T47D (cell line): ENCODE data around the gene GPR155.
"Not testable (repeated sequence)": the region's sequence is repeated elsewhere in the genome, so short reads cannot be mapped to it uniquely, and the experiment has no call there.

ENCODE experiments used
- DNase-seq, 2 experiments: peaks; one replicate each; pipeline versions ENCODE4 v3.0.0 to v3.0.0-alpha.2; 2011 to 2012; ENCODE audit warnings: low read depth in 1 of 2, low spot score in 1 of 2
- JUND ChIP-seq: IDR thresholded peaks from 2 replicates; pipeline ENCODE4 v1.6.1; 2012; ENCODE audit warnings: low read depth
- in situ Hi-C: cut with HindIII; loops from 2 replicates; pipeline ENCODE4 v1.10.0; 2016; ENCODE audit warnings: low sequenced_read_pairs, low pct_unique_long_range_greater_than_20kb

The GPR155 gene

GRCh38 chr2:174511580-174512260, 24.9 kb upstream of the GPR155 start:
- DNase-seq = no peak
- no peak for TF ChIP-seq JUND
- in situ Hi-C loops = no loop called here

DNA sequence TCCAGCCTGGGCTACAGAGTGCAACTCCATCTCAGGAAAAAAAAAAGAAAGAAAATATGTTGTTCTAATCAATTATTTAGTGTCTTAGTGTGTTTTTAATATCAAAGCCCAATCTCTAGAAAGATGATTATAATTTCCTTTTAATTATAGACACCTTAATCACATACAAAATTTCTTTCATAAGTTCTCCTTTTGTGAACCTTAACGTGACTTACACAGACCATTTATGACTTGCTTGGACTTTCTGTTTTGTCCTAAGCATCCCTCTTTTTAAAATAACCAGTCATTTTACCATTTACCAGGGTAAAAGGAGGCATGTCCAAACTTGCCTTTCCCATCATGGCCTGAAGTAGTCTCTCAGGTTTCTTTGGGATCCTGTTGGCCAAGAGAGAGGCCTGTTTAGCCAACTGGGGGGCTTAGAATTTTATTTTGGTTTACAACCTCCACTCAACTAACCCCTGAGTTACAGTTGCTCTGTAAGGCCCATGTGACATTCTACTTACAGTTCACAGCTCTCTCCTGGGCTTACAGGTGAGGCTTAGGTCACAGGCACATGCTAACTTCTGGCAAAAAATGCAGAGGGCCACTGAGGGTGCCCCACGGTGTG, 23.9 kb upstream of the GPR155 start:
- DNase-seq = peak in 1 of 2 experiments; percentile 48
- no peak for TF ChIP-seq JUND
- in situ Hi-C loops = no loop called here

DNA sequence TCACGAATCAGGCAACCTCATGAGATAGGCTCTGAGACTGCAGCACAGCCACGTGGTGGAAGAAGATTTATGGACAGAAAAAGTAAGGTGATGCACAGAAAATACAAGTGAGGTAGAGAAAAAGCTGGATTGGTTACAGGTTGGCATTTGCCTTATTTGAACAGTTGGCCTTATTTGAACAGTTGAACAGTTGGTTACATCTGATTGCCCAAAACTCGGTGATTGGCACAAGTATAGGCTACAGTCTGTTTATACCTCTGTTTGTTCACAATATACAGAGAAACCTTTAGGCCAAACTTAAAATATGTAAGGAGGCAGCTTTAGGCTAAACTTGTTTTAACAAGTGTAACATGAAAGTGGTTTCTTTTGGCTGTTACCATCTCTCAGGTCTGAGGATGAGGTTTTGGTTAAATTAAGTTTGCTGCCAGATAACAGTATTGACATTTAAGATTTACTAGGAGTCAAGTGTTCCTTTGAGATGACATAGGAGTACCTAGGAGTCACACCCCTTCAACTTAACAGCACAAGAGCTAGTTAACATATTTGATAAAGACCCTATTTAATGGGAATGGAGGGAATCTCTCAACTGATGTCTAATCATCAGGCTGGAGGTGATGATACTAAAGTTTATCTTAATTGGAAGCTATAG, 16.5 kb upstream of the GPR155 start:
- peak in 1 of 2 experiments; percentile 52 for DNase-seq

GRCh38 chr2:174499371-174499770, 12.5 kb upstream of the GPR155 start:
- no peak for TF ChIP-seq JUND
- in situ Hi-C loops = no loop called here
- no peak for DNase-seq

More for the DNA sequence above, 16.5 kb upstream of the GPR155 start:
- TF ChIP-seq JUND = no peak
- in situ Hi-C loops = no loop called here

DNA sequence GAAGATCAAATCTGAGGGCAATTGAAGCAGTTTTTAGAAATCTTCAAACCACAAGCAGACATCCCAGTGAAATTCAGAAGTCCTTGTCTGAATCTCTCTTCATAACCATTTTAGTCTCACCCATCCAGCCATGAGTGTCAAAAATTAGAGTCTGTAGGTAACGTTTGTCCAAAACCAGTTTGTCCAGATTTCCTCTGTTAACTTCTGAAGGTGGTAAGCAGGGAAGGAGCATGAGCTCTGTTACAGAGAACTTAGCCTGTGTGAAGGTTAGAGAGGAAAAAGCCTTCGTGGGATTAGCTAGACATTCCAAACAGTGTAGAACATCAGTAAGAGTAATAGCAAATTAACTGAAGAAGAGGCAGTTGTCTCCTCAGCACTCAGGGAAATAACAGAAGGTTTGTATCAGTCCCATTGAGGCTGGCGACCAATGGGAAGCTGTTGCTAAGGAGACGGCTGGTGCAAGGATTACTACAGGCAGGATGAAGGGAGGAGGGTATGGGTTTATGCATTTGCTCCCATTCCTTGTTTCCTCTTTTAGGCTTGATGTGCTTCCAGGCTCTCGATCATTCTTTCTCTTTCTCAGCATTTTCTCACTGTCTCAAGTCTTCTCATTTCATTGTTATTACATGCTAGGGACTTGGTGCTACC, 8.7 kb upstream of the GPR155 start:
- DNase-seq = peak in 1 of 2 experiments; percentile 60
- TF ChIP-seq JUND = no peak
- in situ Hi-C loops = no loop called here

DNA sequence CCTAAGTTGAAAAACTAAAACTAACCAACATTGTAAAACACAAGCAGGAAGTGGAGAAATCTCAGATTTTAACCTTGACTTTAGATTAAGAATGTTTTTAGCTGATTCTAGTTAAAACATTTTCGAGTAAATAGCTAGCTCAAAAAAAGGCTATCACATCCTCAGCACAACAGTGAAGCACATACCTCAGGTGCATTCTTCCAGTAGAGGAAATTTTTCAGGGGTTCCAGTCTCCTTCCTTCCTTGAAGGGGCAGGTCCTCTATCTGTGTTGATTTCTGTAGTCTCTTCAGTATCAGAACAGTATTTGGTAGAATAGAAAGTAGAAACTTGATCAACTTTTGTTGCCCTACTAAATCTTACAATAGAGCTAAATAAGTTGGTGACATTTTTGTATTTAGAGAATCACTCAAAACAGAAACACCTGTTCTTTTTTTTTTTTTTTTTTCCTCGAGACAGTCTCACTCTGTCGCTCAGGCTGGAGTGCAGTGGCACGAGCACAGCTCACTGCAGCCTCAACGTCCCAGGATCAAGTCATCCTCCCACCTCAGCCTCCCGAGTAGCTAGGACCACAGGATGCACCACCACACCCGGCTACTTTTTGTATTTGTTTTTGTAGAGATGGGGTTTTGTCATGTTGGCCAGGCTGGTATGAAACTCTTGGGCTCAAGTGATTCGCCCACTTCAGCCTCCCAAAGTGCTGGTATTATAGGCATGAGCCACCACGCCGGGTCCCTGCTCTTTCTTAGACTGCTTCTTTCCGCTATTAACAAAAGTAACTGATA, 6.9 kb upstream of the GPR155 start:
- no peak for TF ChIP-seq JUND
- no peak for DNase-seq
- in situ Hi-C loops = no loop called here

- in situ Hi-C loops = no loop called here
- no peak for TF ChIP-seq JUND
- no peak for DNase-seq
These were observed 6.2 kb upstream of the GPR155 start for GRCh38 chr2:174492963-174493431.

- DNase-seq = no peak
- in situ Hi-C loops = no loop called here
- no peak for TF ChIP-seq JUND
These were observed 5.1 kb upstream of the GPR155 start for GRCh38 chr2:174491947-174492346.

DNA sequence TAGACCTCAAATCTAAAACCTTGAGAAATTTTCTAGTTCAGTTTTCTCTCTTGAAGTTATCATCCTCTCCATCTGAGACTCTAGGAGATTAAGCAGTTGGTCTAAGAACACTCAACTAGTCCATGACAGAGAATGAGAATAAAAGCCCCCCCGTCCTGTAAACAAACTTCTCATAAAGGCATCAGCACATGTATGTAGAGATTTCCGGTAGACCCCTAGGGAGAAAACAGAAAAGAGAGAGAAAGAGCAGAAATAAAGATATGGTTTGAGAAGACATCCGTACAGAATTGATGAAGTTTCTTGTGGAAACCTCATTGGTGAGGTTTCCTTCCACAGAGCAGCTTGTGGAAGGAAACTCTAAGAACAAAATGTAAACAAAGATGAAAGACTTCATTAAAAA, 3.2 kb upstream of the GPR155 start:
- in situ Hi-C loops = no loop called here
- no peak for DNase-seq
- no peak for TF ChIP-seq JUND

GRCh38 chr2:174489520-174489919, 2.7 kb upstream of the GPR155 start:
- in situ Hi-C loops, DNase-seq: not testable (repeated sequence)

DNA sequence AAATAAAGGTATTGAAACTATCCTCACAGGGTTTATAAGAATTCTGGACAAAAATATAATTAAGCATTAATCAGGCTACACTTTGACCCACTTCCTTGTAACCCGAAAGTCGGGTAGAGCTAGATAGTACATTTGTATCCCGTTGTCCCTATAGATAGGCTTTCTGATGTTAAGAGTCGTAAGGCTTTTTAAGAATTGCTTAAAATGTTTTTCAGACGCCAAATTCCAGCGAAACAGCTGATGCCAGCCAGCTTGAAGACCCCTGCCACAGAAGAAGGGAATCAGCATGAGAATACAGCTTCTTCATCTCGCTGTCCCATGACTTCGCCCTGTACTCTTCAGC, 962 bp upstream of the GPR155 start:
- no peak for TF ChIP-seq JUND
- no peak for DNase-seq
- in situ Hi-C loops = no loop called here

GRCh38 chr2:174487108-174487819, 435 bp upstream of the GPR155 start:
- peak; percentile 79 to 96 for DNase-seq
- in situ Hi-C loops = no loop called here

More at GRCh38 chr2:174487108-174487819, 435 bp upstream of the GPR155 start:
- TF ChIP-seq JUND = no peak
